Endothelial cell of umbilical vein (primary cell): Measurements from ENCODE around the gene STK39. TPM values are rescaled to one million over a fixed set of nuclear protein-coding genes. Genes with fewer than 3 reads are reported as not detected.

ENCODE experiments used
- BruUV-seq: library from RNA; stranded (reverse); fragments of 400-500 nt; replicated peaks from 2 replicates; lab custom pipeline; 2021; lab: Mats Ljungman, UMichigan
- CTCF ChIA-PET: fragments of 300-600, 350-600 bp; sonication (Branson Sonifier 250); formaldehyde crosslinking; loops from one replicate; lab custom pipeline; 2021; ENCODE audit warnings: antibody characterized with exemption, inconsistent platforms; lab: Charles Lee
- POLR2A ChIA-PET: fragments of 300-600, 350-600 bp; sonication (Branson Sonifier 250); formaldehyde crosslinking; loops from one replicate; lab custom pipeline; 2021; ENCODE audit warnings: antibody characterized with exemption, inconsistent platforms; lab: Charles Lee
- DNase-seq: peaks from one replicate; pipeline ENCODE4 v3.0.0-alpha.2; 2011; ENCODE audit warnings: low read depth, low spot score
- FAIRE-seq: peaks from 2 replicates; lab custom pipeline; 2011; peaks lifted over from hg19 to GRCh38; lab: Jason Lieb, UNC
- H2AFZ ChIP-seq: 2 replicates; pipeline ENCODE4 v1.6.0; 2012; ENCODE audit warnings: low read depth, low read length, control low read depth, inconsistent platforms
- H3K27ac ChIP-seq: 2 replicates; pipeline ENCODE4 v1.5.1; 2011; ENCODE audit warnings: low read depth, mild to moderate bottlenecking, control low read depth, low read length, moderate library complexity; ENCODE audit not compliant: insufficient read depth
- H3K27me3 ChIP-seq, 2 experiments: 2 replicates each; pipeline versions ENCODE4 v1.6.0 to v1.6.1; 2011; ENCODE audit warnings: low read length in 2 of 2, mixed read lengths in 1 of 2; ENCODE audit not compliant: control insufficient read depth in 2 of 2, insufficient read depth in 2 of 2
- H3K36me3 ChIP-seq, 2 experiments: 2 replicates in 1 of 2; 3 replicates in 1 of 2; pipeline ENCODE4 v1.5.1; 2011; ENCODE audit warnings: low read length in 2 of 2, mild to moderate bottlenecking in 1 of 2, moderate library complexity in 1 of 2; ENCODE audit not compliant: control insufficient read depth in 2 of 2, insufficient read depth in 2 of 2; ENCODE audit errors: extremely low read depth in 1 of 2
- H3K4me1 ChIP-seq: 3 replicates; pipeline ENCODE4 v1.5.1; 2011; ENCODE audit warnings: mild to moderate bottlenecking, low read length; ENCODE audit not compliant: control insufficient read depth, insufficient read depth; ENCODE audit errors: extremely low read depth
- H3K4me2 ChIP-seq: 2 replicates; pipeline ENCODE4 v1.6.1; 2011; ENCODE audit warnings: low read length, control low read depth, mixed read lengths; ENCODE audit not compliant: insufficient read depth
- H3K4me3 ChIP-seq, 3 experiments: fragments of 200-600 bp in 1 of 3; sonication (generic), shearing (Covaris generic) in 1 of 3; replicated peaks in 1 of 3; 2 replicates each; pipeline ENCODE4 v1.5.1; 2011 to 2016; ENCODE audit warnings: control low read depth in 3 of 3, low read length in 3 of 3, mild to moderate bottlenecking in 2 of 3, inconsistent platforms in 1 of 3, low read depth in 1 of 3, moderate library complexity in 1 of 3; ENCODE audit not compliant: insufficient read depth in 1 of 3
- H3K79me2 ChIP-seq: 2 replicates; pipeline ENCODE4 v1.6.0; 2012; ENCODE audit warnings: low read length, inconsistent platforms; ENCODE audit not compliant: control insufficient read depth, insufficient read depth
- H3K9ac ChIP-seq: replicated peaks from 2 replicates; pipeline ENCODE3; 2011; ENCODE audit warnings: low read length, control low read depth; ENCODE audit not compliant: insufficient read depth; ENCODE audit errors: extremely low read depth
- H3K9me1 ChIP-seq: replicated peaks from 3 replicates; pipeline ENCODE4 v1.6.0; 2011; ENCODE audit warnings: mild to moderate bottlenecking, low read length; ENCODE audit not compliant: control insufficient read depth, insufficient read depth; ENCODE audit errors: extremely low read depth
- H3K9me3 ChIP-seq: replicated peaks from 2 replicates; pipeline ENCODE4 v1.5.1; 2012; ENCODE audit warnings: low read length, inconsistent platforms; ENCODE audit not compliant: control insufficient read depth, insufficient read depth
- H4K20me1 ChIP-seq: replicated peaks from 2 replicates; pipeline ENCODE3; 2011; ENCODE audit warnings: mild to moderate bottlenecking, low read length; ENCODE audit not compliant: control insufficient read depth, insufficient read depth; ENCODE audit errors: extremely low read depth
- EZH2 ChIP-seq: IDR thresholded peaks from 2 replicates; pipeline ENCODE4 v1.6.1; 2012; ENCODE audit warnings: borderline replicate concordance, low read depth, mild to moderate bottlenecking, moderate library complexity, low read length, inconsistent platforms; ENCODE audit not compliant: severe bottlenecking
- FOS ChIP-seq: IDR thresholded peaks from 2 replicates; pipeline ENCODE4 v1.6.1; 2011; ENCODE audit warnings: mild to moderate bottlenecking, low read length, moderate library complexity, borderline replicate concordance; ENCODE audit not compliant: insufficient read depth
- GATA2 ChIP-seq: IDR thresholded peaks from 2 replicates; pipeline ENCODE4 v1.7.0; 2011; ENCODE audit warnings: low read depth, mild to moderate bottlenecking, moderate library complexity, mixed read lengths, low read length; ENCODE audit not compliant: insufficient read length, insufficient read depth
- JUN ChIP-seq: IDR thresholded peaks from 2 replicates; pipeline ENCODE4 v1.6.1; 2011; ENCODE audit warnings: borderline replicate concordance, low read depth; ENCODE audit not compliant: insufficient read length, insufficient read depth
- MYC ChIP-seq: IDR thresholded peaks from one replicate; pipeline ENCODE4 v1.6.1; 2011; ENCODE audit warnings: mild to moderate bottlenecking, low read depth, low read length
- POLR2A ChIP-seq: IDR thresholded peaks from 2 replicates; pipeline ENCODE4 v1.6.1; 2012; ENCODE audit warnings: low read depth, mild to moderate bottlenecking, control low read depth, low read length
- POLR2AphosphoS5 ChIP-seq: IDR thresholded peaks from 2 replicates; pipeline ENCODE4 v1.6.1; 2012; ENCODE audit warnings: low read depth, mild to moderate bottlenecking, control low read depth, low read length, moderate library complexity; ENCODE audit not compliant: insufficient read depth
- dilution Hi-C: fragments of 300-500 bp; cut with MboI; formaldehyde crosslinking; loops from one replicate; pipeline ENCODE4 v1.15.0; 2019; ENCODE audit warnings: low sequenced_read_pairs; ENCODE audit not compliant: extremely low pct_ligation_motif_present
- intact Hi-C: fragments of 100-400 bp; cut with micrococcal nuclease; formaldehyde crosslinking; loops from one replicate; pipeline ENCODE4 v1.10.0; 2022
- polyA plus RNA-seq, 4 experiments: library from polyadenylated mRNA; depleted of rRNA in 3 of 4; stranded (reverse) in 3 of 4; unstranded in 1 of 4; fragments of >200 nt; gene quantifications; 2 replicates each; pipeline versions ENCODE4 v1.2.1 to v1.2.3, GENCODE V29; 2011 to 2012; ENCODE audit warnings: missing spikeins in 1 of 4
- total RNA-seq: library from RNA; stranded (reverse); gene quantifications from 2 replicates; pipeline ENCODE4 v1.2.3, GENCODE V29; 2021
- TF ChIP-seq, protein P1 (sequence below): IDR thresholded peaks from 2 replicates; pipeline ENCODE4 v1.6.1; 2011; ENCODE audit not compliant: insufficient read depth, insufficient read length
- TF ChIP-seq, protein P2 (sequence below), 2 donors: IDR thresholded peaks; 1 replicate in 1 of 2; 2 replicates in 1 of 2; pipeline ENCODE4 v1.5.1; 2011; ENCODE audit warnings: low read length in 2 of 2, mild to moderate bottlenecking in 2 of 2, moderate library complexity in 2 of 2, control low read depth in 1 of 2, inconsistent platforms in 1 of 2, low read depth in 1 of 2; ENCODE audit not compliant: insufficient read depth in 1 of 2; ENCODE audit errors: extremely low read depth in 1 of 2

The STK39 gene
- total and polyA plus RNA-seq, 2 donors (not counting 3 experiments of a cell fraction or from before 2014, with no cell fraction given): 4.6 to 13.1 TPM

DNA sequence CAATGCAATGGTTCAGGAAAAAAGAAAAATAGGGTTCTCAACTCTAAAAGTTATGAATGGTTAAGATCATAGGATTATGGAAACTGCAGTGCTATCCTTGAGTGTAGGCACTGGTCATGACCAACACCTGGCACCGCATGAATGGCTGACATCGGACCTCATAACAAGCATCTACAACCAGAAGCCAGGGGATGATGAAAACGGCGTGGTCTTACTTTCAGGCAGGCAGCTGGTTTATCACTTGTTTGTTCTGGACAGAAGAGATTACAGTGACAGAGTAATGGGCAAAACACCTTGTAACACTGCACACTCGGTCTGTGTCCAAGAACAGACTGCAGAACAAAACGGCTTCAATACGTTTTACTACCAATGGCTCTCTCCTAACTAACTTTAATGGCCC lies 132.8 kb downstream of the STK39 start:
- H3K27me3 ChIP-seq: peaks cover 0 to 9% of the 10 kb centered on the region in 2 experiments
- TF ChIP-seq, protein P1, sequence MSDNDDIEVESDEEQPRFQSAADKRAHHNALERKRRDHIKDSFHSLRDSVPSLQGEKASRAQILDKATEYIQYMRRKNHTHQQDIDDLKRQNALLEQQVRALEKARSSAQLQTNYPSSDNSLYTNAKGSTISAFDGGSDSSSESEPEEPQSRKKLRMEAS: no peak
- TF ChIP-seq MYC (no peak), POLR2AphosphoS5 (no peak), FOS (no peak), JUN (no peak), GATA2 (no peak), EZH2 (no peak), POLR2A (no peak)
- TF ChIP-seq, protein P2, sequence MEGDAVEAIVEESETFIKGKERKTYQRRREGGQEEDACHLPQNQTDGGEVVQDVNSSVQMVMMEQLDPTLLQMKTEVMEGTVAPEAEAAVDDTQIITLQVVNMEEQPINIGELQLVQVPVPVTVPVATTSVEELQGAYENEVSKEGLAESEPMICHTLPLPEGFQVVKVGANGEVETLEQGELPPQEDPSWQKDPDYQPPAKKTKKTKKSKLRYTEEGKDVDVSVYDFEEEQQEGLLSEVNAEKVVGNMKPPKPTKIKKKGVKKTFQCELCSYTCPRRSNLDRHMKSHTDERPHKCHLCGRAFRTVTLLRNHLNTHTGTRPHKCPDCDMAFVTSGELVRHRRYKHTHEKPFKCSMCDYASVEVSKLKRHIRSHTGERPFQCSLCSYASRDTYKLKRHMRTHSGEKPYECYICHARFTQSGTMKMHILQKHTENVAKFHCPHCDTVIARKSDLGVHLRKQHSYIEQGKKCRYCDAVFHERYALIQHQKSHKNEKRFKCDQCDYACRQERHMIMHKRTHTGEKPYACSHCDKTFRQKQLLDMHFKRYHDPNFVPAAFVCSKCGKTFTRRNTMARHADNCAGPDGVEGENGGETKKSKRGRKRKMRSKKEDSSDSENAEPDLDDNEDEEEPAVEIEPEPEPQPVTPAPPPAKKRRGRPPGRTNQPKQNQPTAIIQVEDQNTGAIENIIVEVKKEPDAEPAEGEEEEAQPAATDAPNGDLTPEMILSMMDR (IDR thresholded peaks at IDR 0.05; ENCODE audit: extremely low read depth in 1 of 2, insufficient read depth in 1 of 2, low read depth in 1 of 2, low read length in 2 of 2): no peak
- H3K9me1 ChIP-seq: no peaks in the 10 kb centered on the region
- H3K9me3 ChIP-seq: no peaks in the 10 kb centered on the region
- no peak overlapping the region for H3K4me3 ChIP-seq
- intact Hi-C loops: loop anchor here (5.0 to 10.0 kb wide), 3 partner anchors 610 to 977 kb away; partner anchors contain the start of gene B3GALT1
- CTCF ChIA-PET: interaction anchor here (1.2 to 6.5 kb wide), 3 partner anchors 148 to 1575 kb away, joined by 3 to 158 read pairs (median 9); no protein-coding TSS in a partner anchor
- H3K79me2 ChIP-seq: no peaks in the 10 kb centered on the region
- peaks cover 16% of the 10 kb centered on the region for H3K4me1 ChIP-seq
- H3K36me3 ChIP-seq: no peaks in the 10 kb centered on the region
- H4K20me1 ChIP-seq: peaks cover 7% of the 10 kb centered on the region
- peak overlapping the region; percentile 48 for H3K4me2 ChIP-seq
- BruUV-seq: no TSS peak
- no peak overlapping the region for H2AFZ ChIP-seq
- POLR2A ChIA-PET: no interaction called here
- H3K27ac ChIP-seq: no peak overlapping the region
- DNase-seq (no peak), FAIRE-seq (no peak)
- dilution Hi-C loops: no loop called here
- no peak overlapping the region for H3K9ac ChIP-seq
